Activated CD8-positive, alpha-beta T cell treated with anti-CD3 and anti-CD28 coated beads for 36 hours (primary cell): ENCODE measurements around the gene ANKMY1. TPM values are rescaled to one million over a fixed set of nuclear protein-coding genes. Genes with fewer than 3 reads are reported as not detected.

ENCODE experiments used
- ATAC-seq: fragments of 200-7000 bp; cut with Tn5 transposase; one replicate; pipeline ENCODE4 v1.10.0; 2021; ENCODE audit warnings: mild to moderate bottlenecking, moderate library complexity
- CTCF ChIA-PET: fragments of 350-600 bp; sonication (Branson Sonifier 250); formaldehyde crosslinking; loops from one replicate; lab custom pipeline; 2021; ENCODE audit warnings: antibody characterized with exemption; lab: Charles Lee
- POLR2A ChIA-PET: fragments of 350-600 bp; sonication (Branson Sonifier 250); formaldehyde crosslinking; loops from one replicate; lab custom pipeline; 2021; ENCODE audit warnings: antibody characterized with exemption; lab: Charles Lee
- DNase-seq: peaks from one replicate; pipeline ENCODE4 v3.0.0-alpha.2; 2020
- H3K27ac Mint-ChIP-seq: one replicate; pipeline ENCODE4 v1.8.0; 2021; ENCODE audit warnings: mild to moderate bottlenecking, mixed read lengths
- H3K27me3 Mint-ChIP-seq: one replicate; pipeline ENCODE4 v1.8.0; 2021; ENCODE audit warnings: mixed read lengths
- H3K36me3 Mint-ChIP-seq: one replicate; pipeline ENCODE4 v1.8.0; 2021; ENCODE audit warnings: low read depth, mixed read lengths
- H3K4me1 Mint-ChIP-seq: one replicate; pipeline ENCODE4 v1.8.0; 2021; ENCODE audit warnings: low read depth, mixed read lengths
- H3K4me3 Mint-ChIP-seq: one replicate; pipeline ENCODE4 v1.8.0; 2021; ENCODE audit warnings: mild to moderate bottlenecking, moderate library complexity, mixed read lengths
- H3K9me3 Mint-ChIP-seq: one replicate; pipeline ENCODE4 v1.8.0; 2021; ENCODE audit warnings: mixed read lengths
- CTCF ChIP-seq: fragments of 200-600 bp; IDR thresholded peaks from one replicate; pipeline ENCODE4 v1.8.0; 2022; ENCODE audit warnings: antibody characterized with exemption, mild to moderate bottlenecking
- intact Hi-C: fragments of 100-400 bp; cut with micrococcal nuclease; formaldehyde crosslinking; loops from one replicate; pipeline ENCODE4 v1.10.0; 2022
- total RNA-seq, 2 experiments: library from RNA; stranded (reverse); gene quantifications; one replicate each; pipeline ENCODE4 v1.2.3, GENCODE V29; 2021

ANKMY1 gene
- total RNA-seq, 2 experiments from 2014 or later: 14.5 to 18.6 TPM

GRCh38 chr2:240603846-240604245 lies 46.1 kb upstream of the ANKMY1 start:
- DNase-seq: no peak
- TF ChIP-seq CTCF: no peak
- Mint-ChIP-seq H3K4me3 (no peak overlapping the region), H3K9me3 (no peaks in the 10 kb centered on the region), H3K4me1 (no peaks in the 10 kb centered on the region), H3K27me3 (no peaks in the 10 kb centered on the region), H3K36me3 (no peaks in the 10 kb centered on the region), H3K27ac (no peak overlapping the region)
- ChIA-PET POLR2A (no interaction called here), CTCF (no interaction called here)
- ATAC-seq: no peak
- intact Hi-C loops: no loop called here

- Mint-ChIP-seq H3K9me3 (no peaks in the 10 kb centered on the region), H3K27me3 (no peaks in the 10 kb centered on the region), H3K4me1 (no peaks in the 10 kb centered on the region), H3K36me3 (no peaks in the 10 kb centered on the region), H3K27ac (no peak overlapping the region), H3K4me3 (no peak overlapping the region)
- intact Hi-C loops: no loop called here
- no peak for ATAC-seq
- ChIA-PET CTCF (no interaction called here), POLR2A (no interaction called here)
- DNase-seq: no peak
- TF ChIP-seq CTCF: no peak
Observed at GRCh38 chr2:240603081-240603835, 45.5 kb upstream of the ANKMY1 start.

- no peaks in the 10 kb centered on the region for H3K27me3 Mint-ChIP-seq
- H3K4me3 Mint-ChIP-seq: no peak overlapping the region
- ChIA-PET POLR2A (no interaction called here), CTCF (no interaction called here)
- intact Hi-C loops: no loop called here
- H3K27ac Mint-ChIP-seq: no peak overlapping the region
- no peak for ATAC-seq
- TF ChIP-seq CTCF: no peak
- no peaks in the 10 kb centered on the region for H3K4me1 Mint-ChIP-seq
- H3K36me3 Mint-ChIP-seq: no peaks in the 10 kb centered on the region
- no peaks in the 10 kb centered on the region for H3K9me3 Mint-ChIP-seq
- no peak for DNase-seq
Observed at GRCh38 chr2:240602266-240603050, 44.7 kb upstream of the ANKMY1 start.

GRCh38 chr2:240601831-240602160 lies 44.0 kb upstream of the ANKMY1 start:
- TF ChIP-seq CTCF: no peak
- CTCF ChIA-PET: no interaction called here
- DNase-seq (no peak), ATAC-seq (no peak)
- no peak overlapping the region for H3K27ac Mint-ChIP-seq
- POLR2A ChIA-PET: no interaction called here
- no peak overlapping the region for H3K4me3 Mint-ChIP-seq
- intact Hi-C loops: no loop called here
- H3K36me3 Mint-ChIP-seq: no peaks in the 10 kb centered on the region
- no peaks in the 10 kb centered on the region for H3K27me3 Mint-ChIP-seq
- H3K9me3 Mint-ChIP-seq: no peaks in the 10 kb centered on the region
- H3K4me1 Mint-ChIP-seq: no peaks in the 10 kb centered on the region
